Measurements from ENCODE around the gene CDKN2B-AS1.
"Not testable (repeated sequence)": the region's sequence is repeated elsewhere in the genome, so short reads cannot be mapped to it uniquely, and the experiment has no call there.

The CDKN2B-AS1 gene

DNA sequence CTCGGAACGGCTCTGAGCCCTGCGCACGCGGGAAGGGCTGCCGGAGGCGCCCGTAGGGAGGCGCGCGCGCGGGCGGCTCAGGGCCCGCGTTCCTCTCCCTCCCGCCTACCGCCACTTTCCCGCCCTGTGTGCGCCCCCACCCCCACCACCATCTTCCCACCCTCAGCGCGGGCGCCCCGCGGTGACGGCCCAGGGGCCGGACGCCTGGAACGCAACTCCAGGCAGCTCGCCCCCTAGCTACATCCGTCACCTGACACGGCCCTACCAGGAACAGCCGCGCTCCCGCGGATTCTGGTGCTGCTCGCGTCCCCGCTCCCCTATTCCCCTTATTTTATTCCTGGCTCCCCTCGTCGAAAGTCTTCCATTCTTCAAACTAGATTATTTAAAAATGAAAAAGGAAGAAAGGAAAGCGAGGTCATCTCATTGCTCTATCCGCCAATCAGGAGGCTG lies at the start of gene CDKN2B-AS1:
TSS of gene CDKN2B-AS1 (plus strand) at position 236 of the 450 bp plus-strand sequence.
- peak; percentile 87 for DNase-seq

DNA sequence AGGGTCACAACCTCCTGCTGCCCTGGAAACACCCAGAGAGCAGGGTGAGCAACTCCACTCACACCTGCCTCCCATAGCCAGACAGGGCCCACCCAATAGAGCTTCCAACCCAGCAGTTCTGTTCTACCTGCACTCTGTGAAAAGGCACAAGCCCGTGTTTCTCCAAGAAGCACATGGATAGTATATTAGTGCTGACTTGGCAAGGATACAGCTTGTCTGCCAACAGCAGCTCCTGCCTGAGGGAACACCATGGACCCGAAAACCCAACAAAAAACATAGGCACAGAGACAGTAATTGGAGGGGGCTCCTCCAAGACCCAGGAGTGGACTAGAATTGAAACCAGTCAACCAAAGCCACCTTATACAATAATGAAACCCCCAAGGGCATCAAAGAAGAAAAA lies 49.0 kb upstream of the CDKN2B-AS1 start:
- no peak for DNase-seq

GRCh38 chr9:21958833-21959232 lies 35.8 kb upstream of the CDKN2B-AS1 start:
- no peak for DNase-seq

- not testable (repeated sequence) for DNase-seq
Measured at GRCh38 chr9:21959268-21959667, 35.3 kb upstream of the CDKN2B-AS1 start.

- DNase-seq, result no peak
Measured at GRCh38 chr9:21961569-21961968, 33.0 kb upstream of the CDKN2B-AS1 start.

DNA sequence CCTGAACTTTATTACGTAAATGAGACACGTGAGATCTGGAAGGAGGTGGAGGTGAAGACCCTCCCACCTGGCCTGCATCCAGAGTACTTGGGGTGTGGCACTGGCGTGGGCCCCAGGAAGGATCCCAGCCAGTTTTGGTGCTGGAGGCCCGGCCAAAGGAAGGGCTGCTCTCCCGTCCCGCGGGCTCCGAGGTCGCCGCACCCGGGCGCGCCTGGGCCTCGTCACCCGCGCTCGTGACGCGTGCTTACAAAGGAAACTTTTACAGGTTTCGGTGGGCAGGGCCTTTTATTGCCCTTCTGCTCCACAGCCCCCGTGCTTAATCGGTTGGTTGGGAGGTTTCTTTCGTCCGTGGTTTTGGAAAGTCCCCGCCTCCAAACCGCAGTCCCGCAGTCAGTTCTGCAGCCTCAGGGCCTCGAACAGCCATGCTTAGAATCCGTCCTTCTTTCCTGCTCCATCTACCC lies 29.6 kb upstream of the CDKN2B-AS1 start:
- DNase-seq, result peak; percentile 69

GRCh38 chr9:21965401-21965951 lies 29.1 kb upstream of the CDKN2B-AS1 start:
- peak; percentile 91 for DNase-seq

- no peak for DNase-seq
Measured at GRCh38 chr9:21966140-21966851, 28.3 kb upstream of the CDKN2B-AS1 start.

DNA sequence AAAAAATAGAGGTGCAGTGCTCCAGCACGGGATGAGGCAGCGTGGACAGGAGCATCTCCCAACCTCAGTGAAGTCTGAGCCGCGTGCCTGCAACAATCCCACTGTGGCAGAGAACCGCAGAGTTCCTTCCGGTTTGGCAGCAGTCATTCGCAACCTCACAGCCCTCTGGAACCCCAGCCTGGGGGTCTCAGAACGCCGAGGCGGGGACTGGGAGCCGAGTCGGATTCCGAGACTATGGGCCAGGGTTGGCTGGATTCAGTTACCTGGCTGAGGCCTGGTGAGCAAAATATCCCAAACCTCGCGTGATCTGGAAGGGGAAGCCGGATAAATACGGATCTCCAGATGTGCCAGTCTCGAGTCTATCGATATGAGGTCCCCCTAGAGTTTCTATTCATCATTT lies 27.4 kb upstream of the CDKN2B-AS1 start:
- DNase-seq, result no peak

DNA sequence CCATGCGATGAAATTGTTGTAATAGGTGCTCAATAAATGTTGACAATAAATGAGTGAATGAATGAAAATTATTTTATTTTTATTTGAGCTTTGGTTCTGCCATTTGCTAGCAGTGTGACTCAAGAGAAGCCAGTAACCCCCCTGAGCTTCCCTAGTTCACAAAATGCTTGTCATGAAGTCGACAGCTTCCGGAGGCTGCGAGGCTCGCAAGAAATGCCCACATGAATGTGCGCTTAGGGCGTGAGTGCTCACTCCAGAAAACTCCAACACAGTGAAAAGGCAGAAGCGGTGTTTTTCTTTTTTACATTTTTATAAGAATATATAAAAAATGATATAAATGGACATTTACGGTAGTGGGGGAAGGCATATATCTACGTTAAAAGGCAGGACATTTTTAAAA lies 26.9 kb upstream of the CDKN2B-AS1 start:
- no peak for DNase-seq

DNA sequence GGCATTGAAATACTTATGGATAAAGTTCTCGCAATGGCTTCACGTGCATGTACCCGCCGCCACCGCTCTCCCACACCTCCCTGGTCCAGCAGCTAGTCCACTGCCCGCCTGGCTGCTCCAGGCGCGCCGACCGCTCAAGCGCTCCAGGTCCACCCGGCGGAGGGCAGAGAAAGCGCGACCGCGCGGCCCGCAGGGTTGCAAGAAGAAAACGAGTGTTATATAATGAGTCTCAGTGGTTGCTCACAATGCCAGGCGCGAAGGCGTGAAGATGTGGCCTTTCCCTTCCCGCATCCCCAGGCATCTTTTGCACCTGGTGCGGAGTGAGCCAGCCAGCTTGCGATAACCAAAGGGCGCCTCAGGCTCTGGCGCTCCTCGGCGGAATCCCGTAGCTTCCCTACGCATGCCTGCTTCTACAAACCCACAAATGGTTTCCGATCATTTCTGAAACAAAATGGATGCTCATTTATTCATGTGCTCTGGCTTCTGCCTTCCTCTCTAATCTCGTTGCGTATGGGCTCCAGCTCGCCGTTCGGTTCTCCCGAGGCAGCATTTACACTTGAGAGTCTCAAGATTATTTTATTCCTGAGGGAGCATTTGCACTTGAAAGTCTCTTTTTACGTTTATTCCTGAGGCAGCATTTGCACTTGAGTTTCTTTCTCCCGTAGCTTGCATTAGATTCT lies 26.1 kb upstream of the CDKN2B-AS1 start:
- no peak for DNase-seq

DNA sequence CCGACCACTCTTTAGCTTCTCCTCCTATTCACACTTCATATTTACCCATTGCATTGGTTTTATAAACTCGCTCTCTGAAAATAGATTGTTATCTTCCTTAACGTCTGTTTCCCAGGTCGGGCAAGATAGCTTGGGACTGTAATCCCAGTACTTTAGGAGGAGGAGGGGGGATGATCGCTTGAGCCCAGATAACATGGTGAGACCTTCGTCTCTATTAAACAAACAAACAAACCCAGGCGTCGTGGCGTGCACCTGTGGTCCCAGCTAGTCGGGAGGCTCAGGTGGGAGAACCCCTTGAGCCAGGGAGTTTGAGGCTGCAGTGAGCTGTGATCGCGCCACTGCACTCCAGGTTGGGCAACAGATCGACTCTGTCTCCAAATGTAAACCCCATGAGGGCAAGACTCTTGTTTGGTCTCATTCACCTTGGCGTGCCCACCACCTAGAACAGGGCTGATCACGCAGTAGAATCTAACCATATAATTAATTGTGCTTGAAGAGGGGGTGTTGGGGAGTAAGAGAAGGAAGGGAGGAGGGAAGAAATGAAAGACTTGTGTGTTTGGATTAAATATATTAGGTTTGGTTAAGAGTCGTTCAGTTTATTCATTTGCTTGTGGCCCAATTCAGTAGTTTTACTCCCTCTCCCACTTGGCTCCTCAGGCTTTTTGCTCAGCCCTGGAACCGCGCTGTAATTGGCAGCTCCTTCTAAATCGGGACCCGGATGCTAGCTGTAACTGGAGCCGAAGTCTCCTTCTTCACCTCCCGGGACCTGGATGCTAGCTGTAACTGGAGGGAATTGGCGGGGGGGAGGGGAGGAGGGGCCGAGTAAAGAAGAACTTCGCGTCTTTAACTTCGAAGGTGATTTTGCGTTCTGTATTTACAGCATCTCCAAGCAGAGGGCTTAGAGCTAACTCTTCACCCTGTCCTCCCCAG lies 25.3 kb upstream of the CDKN2B-AS1 start:
- DNase-seq, result no peak

GRCh38 chr9:21969951-21970799 lies 24.4 kb upstream of the CDKN2B-AS1 start:
- DNase-seq, result no peak

DNA sequence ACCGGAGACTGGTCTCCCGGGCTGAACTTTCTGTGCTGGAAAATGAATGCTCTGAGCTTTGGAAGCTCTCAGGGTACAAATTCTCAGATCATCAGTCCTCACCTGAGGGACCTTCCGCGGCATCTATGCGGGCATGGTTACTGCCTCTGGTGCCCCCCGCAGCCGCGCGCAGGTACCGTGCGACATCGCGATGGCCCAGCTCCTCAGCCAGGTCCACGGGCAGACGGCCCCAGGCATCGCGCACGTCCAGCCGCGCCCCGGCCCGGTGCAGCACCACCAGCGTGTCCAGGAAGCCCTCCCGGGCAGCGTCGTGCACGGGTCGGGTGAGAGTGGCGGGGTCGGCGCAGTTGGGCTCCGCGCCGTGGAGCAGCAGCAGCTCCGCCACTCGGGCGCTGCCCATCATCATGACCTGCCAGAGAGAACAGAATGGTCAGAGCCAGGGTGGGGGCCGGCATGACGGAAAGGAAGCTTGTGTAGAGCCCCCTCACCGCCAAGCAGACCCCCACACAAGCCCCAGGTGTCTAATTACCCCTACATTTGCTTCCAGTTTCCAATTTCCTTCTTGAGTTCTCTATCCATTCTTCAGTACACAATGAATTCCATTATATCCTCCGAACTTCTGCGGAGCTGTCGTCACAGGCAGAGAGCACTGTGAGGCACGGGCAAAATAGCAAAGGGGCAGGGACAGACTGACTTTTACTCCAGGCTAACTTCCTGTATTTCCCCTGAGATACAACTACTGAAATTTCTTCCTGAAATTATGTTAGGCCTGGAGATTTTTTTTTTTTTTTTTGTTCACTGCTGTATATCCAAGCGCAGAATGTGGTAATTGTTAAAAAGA lies 23.6 kb upstream of the CDKN2B-AS1 start:
- DNase-seq, result no peak

DNA sequence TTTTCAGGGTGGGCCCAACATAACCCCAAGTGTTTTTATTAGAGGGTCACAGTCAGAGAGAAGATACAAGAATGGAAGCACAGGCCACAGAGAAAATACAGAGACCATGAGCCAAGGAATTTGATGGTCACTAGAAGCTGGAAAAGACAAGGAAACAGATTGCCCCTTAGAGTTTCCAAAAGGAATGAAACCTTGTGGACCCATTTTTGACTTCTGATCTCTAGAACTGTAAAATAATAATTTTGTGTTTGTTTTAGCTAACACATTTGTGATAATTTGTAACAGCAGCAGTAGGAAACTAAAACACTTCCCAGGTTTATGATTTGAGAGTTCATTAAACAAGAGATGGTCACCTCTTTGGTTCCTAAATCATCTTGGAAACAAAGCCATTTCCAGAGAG lies 22.2 kb upstream of the CDKN2B-AS1 start:
- DNase-seq, result no peak

DNA sequence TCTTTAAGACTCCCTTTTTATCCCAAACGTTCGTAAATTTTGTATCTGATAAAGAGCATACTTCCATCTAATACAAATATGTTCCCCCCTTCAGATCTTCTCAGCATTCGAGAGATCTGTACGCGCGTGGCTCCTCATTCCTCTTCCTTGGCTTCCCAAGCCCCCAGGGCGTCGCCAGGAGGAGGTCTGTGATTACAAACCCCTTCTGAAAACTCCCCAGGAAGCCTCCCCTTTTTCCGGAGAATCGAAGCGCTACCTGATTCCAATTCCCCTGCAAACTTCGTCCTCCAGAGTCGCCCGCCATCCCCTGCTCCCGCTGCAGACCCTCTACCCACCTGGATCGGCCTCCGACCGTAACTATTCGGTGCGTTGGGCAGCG lies 20.3 kb upstream of the CDKN2B-AS1 start:
- DNase-seq, result peak; percentile 46

GRCh38 chr9:21974722-21975409 lies 19.7 kb upstream of the CDKN2B-AS1 start:
- peak; percentile 75 for DNase-seq

DNA sequence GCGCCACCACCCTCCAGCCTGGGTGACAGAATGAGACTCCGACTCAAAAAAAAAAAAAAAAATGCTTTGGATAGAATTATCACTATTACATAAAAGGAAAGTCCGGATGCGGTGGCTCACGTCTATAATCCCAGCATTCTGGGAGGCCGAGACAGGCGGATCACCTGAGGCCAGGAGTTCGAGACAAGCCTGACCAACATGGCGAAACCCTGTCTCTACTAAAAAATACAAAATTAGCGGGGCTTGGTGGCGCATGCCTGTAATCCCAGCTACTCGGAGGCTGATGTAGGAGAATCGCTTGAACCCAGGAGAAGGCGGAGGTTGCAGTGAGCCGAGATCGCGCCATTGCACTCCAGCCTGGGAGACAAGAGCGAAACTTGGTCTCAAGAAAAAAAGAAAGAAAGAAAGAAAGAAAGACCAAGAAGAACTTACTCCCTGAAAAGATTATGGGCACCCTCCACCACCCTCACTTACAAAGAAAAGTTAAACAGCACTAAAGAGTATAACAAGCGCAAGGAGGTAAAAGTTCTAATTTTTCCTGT lies 18.2 kb upstream of the CDKN2B-AS1 start:
- no peak for DNase-seq

DNA sequence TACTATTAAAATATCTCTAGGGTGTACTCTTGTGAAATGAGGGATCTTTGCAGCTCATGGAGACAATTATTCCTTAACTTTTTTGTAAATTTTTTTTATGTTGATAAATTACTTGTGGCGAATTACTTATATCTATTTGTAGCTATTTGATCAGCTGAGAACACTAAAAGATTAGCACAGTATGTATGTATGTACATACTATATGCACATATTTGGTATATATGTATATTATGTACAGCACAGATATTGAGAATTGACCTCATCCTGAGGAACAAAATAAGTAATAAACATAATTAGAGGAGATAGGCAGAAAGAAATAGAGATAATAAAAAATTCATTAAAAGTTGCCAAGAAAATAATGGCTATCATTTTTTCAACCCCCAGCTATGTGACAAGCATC lies 12.2 kb upstream of the CDKN2B-AS1 start:
- no peak for DNase-seq

All from DMS53 (cell line).